Psoas muscle (tissue), 8 donors: ENCODE results near the gene FAM219B. TPM values are rescaled to one million over a fixed set of nuclear protein-coding genes. Genes with fewer than 3 reads are reported as not detected.
A peak's percentile ranks its signal among the peaks of the same experiment; 100 is the strongest.

Experiments
- ATAC-seq, 4 donors: fragments of 200-7000 bp; cut with Tn5 transposase; one replicate each; pipeline ENCODE4 v1.9.1; 2020; ENCODE audit warnings: moderate library complexity in 3 of 4, mild to moderate bottlenecking in 2 of 4
- DNase-seq, 2 donors: peaks; one replicate each; pipeline ENCODE4 v3.0.0-alpha.2; 2020
- H3K27ac ChIP-seq: fragments of 200-600 bp; one replicate; pipeline ENCODE4 v1.8.0; 2022
- H3K27me3 ChIP-seq, 3 donors: fragments of 200-600 bp in 1 of 3; one replicate each; pipeline versions ENCODE4 v1.6.1 to v1.8.0; 2013 to 2022; ENCODE audit warnings: low read length in 2 of 3, mild to moderate bottlenecking in 2 of 3, moderate library complexity in 1 of 3; ENCODE audit not compliant: insufficient read depth in 3 of 3
- H3K36me3 ChIP-seq, 2 donors: fragments of 200-600 bp in 1 of 2; one replicate each; pipeline versions ENCODE4 v1.6.1 to v1.8.0; 2013 to 2022; ENCODE audit warnings: low read depth in 1 of 2, mild to moderate bottlenecking in 1 of 2, moderate library complexity in 1 of 2; ENCODE audit not compliant: insufficient read depth in 1 of 2
- H3K4me1 ChIP-seq: fragments of 200-600 bp; one replicate; pipeline ENCODE4 v1.8.0; 2022
- H3K4me3 ChIP-seq: fragments of 200-600 bp; one replicate; pipeline ENCODE4 v1.8.0; 2022; ENCODE audit warnings: mild to moderate bottlenecking
- H3K9me3 ChIP-seq: fragments of 200-600 bp; one replicate; pipeline ENCODE4 v1.8.0; 2022
- WGBS, 3 donors: extraction: QIAGEN DNeasy Blood & Tissue Kit; methylation state at CpG; one replicate each; pipeline versions ENCODE4 v1.1.6 to v1.1.7; 2013; 5-methylcytosine and 5-hydroxymethylcytosine counted together
- intact Hi-C, 2 donors: fragments of 100-400 bp; cut with DNase I; formaldehyde crosslinking; loops; one replicate each; pipeline versions ENCODE4 v1.11.0 to v1.14.2; 2022
- polyA plus RNA-seq, 3 donors: library from polyadenylated mRNA; stranded (reverse); fragments of 200-250 nt; gene quantifications; one replicate each; pipeline ENCODE4 v1.2.3, GENCODE V29; 2013
- total RNA-seq, 4 donors: library from RNA; stranded (reverse); fragmentation: NEBNext Ultra II Directional in 2 of 4; extraction: Animal tissue kit (Norgen Biotek cat#: 25700) in 2 of 4; gene quantifications; one replicate each; pipeline versions ENCODE4 v1.2.1 to v1.2.4, GENCODE V29; 2021 to 2023
- TF ChIP-seq, protein P1 (sequence below): fragments of 200-600 bp; IDR thresholded peaks from one replicate; pipeline ENCODE4 v1.8.0; 2022; ENCODE audit warnings: antibody characterized with exemption
- donor health status: healthy with polysubstance abuse.
- donor health status: DM: no; HTN: no; CAD: no; lungs with moderate emphysema.
- donor health status: Bipolar disorder and iron deficiency.
- donor health status: healthy.
- donor health status: DM: yes; HTN: yes; CAD: no.
- donor health status: DM: no; HTN: no; CAD: no.
- donor health status: DM: no; HTN: no; CAD: no.
- donor health status: DM: yes; HTN: yes; CAD: no.

FAM219B gene
- total and polyA plus RNA-seq, 7 donors: 26.5 to 78.0 (median 48.4) TPM

- DNase-seq: peak; percentile 94 to 97
- ATAC-seq: peak; percentile 87 to 97 (median 92)
- intact Hi-C loops: no loop called here
- peak within 1 kb of the TSS; percentile 99 for H3K27ac ChIP-seq
- peaks cover 0 to 3% of the 10 kb centered on the region in 2 donors for H3K36me3 ChIP-seq
- TF ChIP-seq, protein P1, sequence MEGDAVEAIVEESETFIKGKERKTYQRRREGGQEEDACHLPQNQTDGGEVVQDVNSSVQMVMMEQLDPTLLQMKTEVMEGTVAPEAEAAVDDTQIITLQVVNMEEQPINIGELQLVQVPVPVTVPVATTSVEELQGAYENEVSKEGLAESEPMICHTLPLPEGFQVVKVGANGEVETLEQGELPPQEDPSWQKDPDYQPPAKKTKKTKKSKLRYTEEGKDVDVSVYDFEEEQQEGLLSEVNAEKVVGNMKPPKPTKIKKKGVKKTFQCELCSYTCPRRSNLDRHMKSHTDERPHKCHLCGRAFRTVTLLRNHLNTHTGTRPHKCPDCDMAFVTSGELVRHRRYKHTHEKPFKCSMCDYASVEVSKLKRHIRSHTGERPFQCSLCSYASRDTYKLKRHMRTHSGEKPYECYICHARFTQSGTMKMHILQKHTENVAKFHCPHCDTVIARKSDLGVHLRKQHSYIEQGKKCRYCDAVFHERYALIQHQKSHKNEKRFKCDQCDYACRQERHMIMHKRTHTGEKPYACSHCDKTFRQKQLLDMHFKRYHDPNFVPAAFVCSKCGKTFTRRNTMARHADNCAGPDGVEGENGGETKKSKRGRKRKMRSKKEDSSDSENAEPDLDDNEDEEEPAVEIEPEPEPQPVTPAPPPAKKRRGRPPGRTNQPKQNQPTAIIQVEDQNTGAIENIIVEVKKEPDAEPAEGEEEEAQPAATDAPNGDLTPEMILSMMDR: no peak
- WGBS, 3 donors: 1% methylated on average over 32 to 48 of the region's 52 CpGs
- no peaks in the 10 kb centered on the region for H3K27me3 ChIP-seq
- no peaks in the 10 kb centered on the region for H3K9me3 ChIP-seq
- H3K4me3 ChIP-seq: peak within 1 kb of the TSS; percentile 88
- H3K4me1 ChIP-seq: peaks cover 41% of the 10 kb centered on the region
These were observed 33.5 kb downstream of the FAM219B start, which contains the start of gene SCAMP2 for GRCh38 chr15:74873036-74873755. Gene SCAMP2, minus strand, starts transcription at chr15:74873365. Its CDS starts 110 bp downstream, at chr15:74873255.

GRCh38 chr15:74872702-74873035 lies 34.0 kb downstream of the FAM219B start:
- Histone ChIP-seq H3K9me3 (no peaks in the 10 kb centered on the region), H3K4me1 (peaks cover 46% of the 10 kb centered on the region), H3K27ac (peak overlapping the region; percentile 99), H3K4me3 (peak overlapping the region; percentile 88), H3K27me3 (no peaks in the 10 kb centered on the region), H3K36me3 (peaks cover 0 to 3% of the 10 kb centered on the region in 2 donors)
- TF ChIP-seq, protein P1: no peak
- no peak for ATAC-seq
- WGBS, 3 donors: 0% methylated on average over 11 of the region's 11 CpGs
- no peak for DNase-seq
- intact Hi-C loops: no loop called here

- WGBS, 3 donors: 26 to 49% (median 34%) methylated on average over 6 of the region's 6 CpGs
- Histone ChIP-seq H3K9me3 (no peaks in the 10 kb centered on the region), H3K27me3 (no peaks in the 10 kb centered on the region), H3K36me3 (peaks cover 0 to 3% of the 10 kb centered on the region in 2 donors), H3K4me3 (peak overlapping the region; percentile 39), H3K27ac (peak overlapping the region; percentile 77), H3K4me1 (peaks cover 60% of the 10 kb centered on the region)
- TF ChIP-seq, protein P1: no peak
- no peak for DNase-seq
- intact Hi-C loops: no loop called here
- no peak for ATAC-seq
These were observed 36.0 kb downstream of the FAM219B start for GRCh38 chr15:74870436-74871215.

GRCh38 chr15:74869726-74870407 lies 36.8 kb downstream of the FAM219B start:
- DNase-seq (peak; percentile 67 to 85), ATAC-seq (peak; percentile 36 to 66 (median 50))
- H3K27me3 ChIP-seq: no peaks in the 10 kb centered on the region
- TF ChIP-seq, protein P1: no peak
- H3K4me1 ChIP-seq: peaks cover 60% of the 10 kb centered on the region
- H3K4me3 ChIP-seq: peak overlapping the region; percentile 39
- intact Hi-C loops: no loop called here
- H3K9me3 ChIP-seq: no peaks in the 10 kb centered on the region
- H3K27ac ChIP-seq: peak overlapping the region; percentile 77
- 10 to 25% (median 15%) methylated on average over 6 of the region's 6 CpGs for WGBS, 3 donors
- peaks cover 0 to 3% of the 10 kb centered on the region in 2 donors for H3K36me3 ChIP-seq
